GM19240 (cell line): ENCODE results near the gene METTL8.
"Not testable (repeated sequence)": the region's sequence is repeated elsewhere in the genome, so short reads cannot be mapped to it uniquely, and the experiment has no call there.

Experiments
- DNase-seq: peaks from one replicate; pipeline ENCODE4 v3.0.0; 2011; ENCODE audit warnings: low spot score; ENCODE audit not compliant: insufficient read length

METTL8 gene

GRCh38 chr2:171430516-171431410 lies 3.0 kb downstream of the METTL8 start:
- DNase-seq = no peak

- DNase-seq = not testable (repeated sequence)
Measured at GRCh38 chr2:171422710-171423495, 10.9 kb downstream of the METTL8 start.

DNA sequence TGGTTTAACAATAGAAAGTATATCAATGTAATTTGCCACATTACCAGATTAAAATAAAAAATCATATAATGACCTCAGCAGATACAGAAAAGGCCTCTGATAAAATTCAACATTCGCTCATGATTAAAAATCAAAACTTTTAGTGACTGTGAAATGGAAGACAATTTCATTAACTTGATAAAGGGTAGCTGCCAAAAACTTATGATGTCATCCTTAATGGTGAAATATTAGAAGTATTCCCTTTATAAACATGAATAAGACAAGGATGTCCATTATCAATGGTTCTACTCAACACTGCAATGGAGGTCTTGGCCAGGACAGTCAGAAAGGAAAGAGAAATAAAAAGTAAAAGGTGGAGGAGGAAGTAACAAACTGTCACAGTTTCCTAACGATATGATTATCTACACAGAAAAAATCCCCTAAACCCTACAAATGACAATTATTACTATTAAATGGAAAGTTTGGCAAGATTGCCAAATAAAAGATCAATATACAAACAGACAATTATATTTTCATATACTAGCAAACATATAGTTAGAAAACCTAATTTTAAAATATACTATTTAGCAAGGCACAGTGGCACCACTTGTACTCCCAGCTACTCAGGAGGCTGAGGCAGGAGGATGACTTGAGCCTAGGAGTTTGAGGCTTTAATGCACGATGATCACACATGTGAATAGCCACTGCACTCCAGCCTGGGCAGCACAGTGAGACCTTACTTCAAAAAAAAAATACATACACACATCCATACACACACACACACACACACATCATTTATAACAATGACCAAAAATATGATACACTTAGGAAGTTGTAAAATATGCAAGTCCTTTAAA lies 12.8 kb downstream of the METTL8 start:
- DNase-seq = no peak

DNA sequence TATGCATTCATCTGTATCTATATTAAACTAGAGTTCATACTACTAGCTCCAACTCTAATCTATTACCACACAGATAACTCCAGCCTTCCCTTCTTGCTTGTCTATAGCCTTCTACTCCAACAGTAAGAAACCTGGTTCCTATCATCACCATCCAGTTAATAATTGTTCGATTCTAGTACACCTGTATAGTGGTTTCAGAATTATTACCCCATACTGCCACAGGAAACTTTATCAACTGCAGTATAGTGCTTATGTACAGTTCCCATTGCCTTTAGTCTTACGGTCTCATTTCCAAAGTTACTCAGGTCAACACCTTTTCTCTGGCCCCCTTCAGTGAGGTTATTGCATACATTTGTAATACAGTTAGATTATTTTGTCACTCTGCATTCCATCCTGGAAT lies 14.5 kb downstream of the METTL8 start:
- no peak for DNase-seq

GRCh38 chr2:171416009-171416926 lies 17.5 kb downstream of the METTL8 start:
- peak; percentile 33 for DNase-seq

GRCh38 chr2:171414645-171415044 lies 19.1 kb downstream of the METTL8 start:
- not testable (repeated sequence) for DNase-seq

DNA sequence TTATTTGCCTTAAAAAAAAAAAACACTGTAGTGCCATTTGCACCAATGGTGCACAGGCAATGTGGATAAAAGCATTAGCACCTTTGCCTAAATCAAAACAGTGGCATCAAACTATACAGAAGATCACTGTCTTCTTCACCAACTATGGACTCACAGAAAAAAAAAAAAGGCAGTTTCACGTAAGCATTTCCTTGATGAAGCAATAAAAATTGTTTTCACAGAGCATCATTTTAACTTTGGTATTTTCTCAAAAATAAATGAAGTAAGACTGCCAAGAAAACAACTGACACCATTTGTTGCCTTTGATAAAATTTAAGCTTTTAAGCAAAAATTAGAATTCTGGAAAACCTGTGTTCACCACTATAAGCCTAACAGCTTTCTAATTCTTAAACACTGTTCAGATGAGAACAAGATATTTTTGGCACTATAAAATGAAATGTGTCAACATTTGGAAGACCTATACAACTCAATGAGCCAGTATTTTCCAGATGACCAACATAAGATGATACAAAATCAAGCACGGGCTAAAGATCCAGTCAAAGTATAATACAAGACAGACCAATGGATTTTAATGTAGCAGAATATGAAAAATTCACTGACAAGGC lies 21.1 kb downstream of the METTL8 start:
- no peak for DNase-seq

- DNase-seq = no peak
Measured at GRCh38 chr2:171411791-171412483, 21.9 kb downstream of the METTL8 start.

GRCh38 chr2:171411214-171411613 lies 22.6 kb downstream of the METTL8 start:
- no peak for DNase-seq

- DNase-seq = no peak
Measured at GRCh38 chr2:171410624-171411023, 23.2 kb downstream of the METTL8 start.

GRCh38 chr2:171410101-171410500 lies 23.7 kb downstream of the METTL8 start:
- DNase-seq = no peak

- no peak for DNase-seq
Measured at GRCh38 chr2:171409436-171409971, 24.3 kb downstream of the METTL8 start.

- DNase-seq = no peak
Measured at GRCh38 chr2:171407676-171408044, 26.1 kb downstream of the METTL8 start.

GRCh38 chr2:171407030-171407675 lies 26.6 kb downstream of the METTL8 start:
- DNase-seq = peak; percentile 5

DNA sequence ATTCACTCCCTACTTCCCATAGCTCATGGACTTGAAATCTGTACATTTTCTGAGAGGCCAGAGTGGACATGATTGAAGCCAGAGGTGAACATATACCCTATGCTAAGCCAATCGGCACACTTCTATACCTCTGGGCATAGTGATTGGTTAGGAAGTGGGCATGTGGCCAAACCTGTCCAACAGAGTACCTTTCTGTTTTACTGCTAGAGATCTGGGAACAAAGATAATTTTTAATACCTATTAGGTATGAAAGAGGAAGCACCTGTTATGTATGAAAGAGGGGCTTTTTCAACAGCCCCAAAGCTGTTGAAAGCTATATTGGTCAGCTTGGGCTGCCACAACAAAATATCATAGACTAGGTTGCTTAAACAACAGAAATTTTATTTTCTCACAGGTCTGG lies 27.7 kb downstream of the METTL8 start:
- DNase-seq = no peak

GRCh38 chr2:171405546-171405945 lies 28.2 kb downstream of the METTL8 start:
- DNase-seq = no peak

DNA sequence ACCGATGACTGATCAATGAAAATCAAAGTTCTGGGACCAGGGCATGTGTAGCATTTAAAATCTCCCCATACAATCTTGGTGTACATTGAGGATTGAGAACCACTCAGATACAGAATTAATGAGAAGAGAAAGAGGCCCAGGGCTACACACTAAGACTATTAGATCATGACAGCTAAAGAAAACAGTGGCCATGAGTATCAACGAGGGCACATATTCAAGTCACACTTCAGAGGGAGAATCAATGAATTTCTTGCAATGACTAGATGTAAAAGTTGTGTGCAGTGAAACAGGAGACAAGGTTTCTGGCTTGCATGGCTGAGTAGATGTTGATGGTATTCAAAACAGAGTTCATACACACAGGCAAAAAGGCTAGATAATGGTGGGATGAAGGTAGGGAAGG lies 29.1 kb downstream of the METTL8 start:
- no peak for DNase-seq

DNA sequence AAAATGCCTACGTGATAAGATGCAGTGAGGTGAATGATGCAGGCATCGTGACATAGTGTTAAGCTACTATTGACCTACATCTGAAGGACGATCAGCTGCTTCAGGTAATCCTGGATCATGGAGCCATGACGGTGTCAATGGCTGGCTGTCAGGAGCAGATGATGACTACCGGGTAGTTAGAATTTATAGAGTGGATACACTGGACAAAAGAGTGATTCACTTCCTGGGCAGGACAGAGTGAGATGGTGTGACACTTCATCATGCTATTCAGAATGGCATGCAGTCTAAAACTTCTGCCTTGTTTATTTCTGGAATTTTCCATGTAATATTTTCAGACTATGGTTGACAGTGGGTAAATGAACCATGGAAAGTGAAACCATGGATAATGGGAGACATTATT lies 29.5 kb downstream of the METTL8 start:
- no peak for DNase-seq
